ENCODE measurements around the gene EIF5A. TPM values are rescaled to one million over a fixed set of nuclear protein-coding genes. Genes with fewer than 3 reads are reported as not detected.

Gene EIF5A
- total and polyA plus RNA-seq, 9 of the 15 experiments (the other 6 are each of a cell fraction or from before 2014, with no cell fraction given) = 22.9 to 1,163 (median 772) TPM

DNA sequence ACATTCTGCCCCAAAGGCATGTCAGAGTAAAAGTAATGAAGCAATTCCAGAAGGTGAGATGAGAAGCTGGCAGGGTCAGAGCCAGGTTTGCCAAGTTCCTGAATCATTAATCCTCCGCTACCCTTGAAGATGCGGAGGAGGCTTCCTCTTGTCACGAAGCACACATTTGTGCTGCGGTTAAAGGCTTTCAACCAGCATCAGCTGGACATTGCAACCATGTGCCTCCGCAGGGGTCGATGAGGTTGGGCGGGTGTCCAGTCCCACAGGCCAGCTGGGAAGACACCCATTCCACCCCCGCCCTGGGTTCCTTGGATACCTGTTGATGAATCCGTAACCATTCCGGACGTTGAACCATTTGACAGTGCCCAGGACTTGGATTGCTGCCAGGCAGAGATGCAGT lies 14.3 kb upstream of the EIF5A start (continued):
- TF ChIP-seq, protein P1, sequence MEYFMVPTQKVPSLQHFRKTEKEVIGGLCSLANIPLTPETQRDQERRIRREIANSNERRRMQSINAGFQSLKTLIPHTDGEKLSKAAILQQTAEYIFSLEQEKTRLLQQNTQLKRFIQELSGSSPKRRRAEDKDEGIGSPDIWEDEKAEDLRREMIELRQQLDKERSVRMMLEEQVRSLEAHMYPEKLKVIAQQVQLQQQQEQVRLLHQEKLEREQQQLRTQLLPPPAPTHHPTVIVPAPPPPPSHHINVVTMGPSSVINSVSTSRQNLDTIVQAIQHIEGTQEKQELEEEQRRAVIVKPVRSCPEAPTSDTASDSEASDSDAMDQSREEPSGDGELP (CRISPR knock-in tag; IDR thresholded peaks at IDR 0.05; ENCODE audit: borderline replicate concordance) = peak; percentile 97
- TF ChIP-seq ZNF696 (CRISPR knock-in tag; conservative IDR thresholded peaks at IDR 0.05) (no peak), ZNF311 (CRISPR knock-in tag; IDR thresholded peaks at IDR 0.05) (no peak), HLTF (IDR thresholded peaks at IDR 0.05) (no peak), SAFB2 (IDR thresholded peaks at IDR 0.05; ENCODE audit: borderline replicate concordance, low read depth, low read length, severe bottlenecking) (no peak)
- TF ChIP-seq, protein P2, sequence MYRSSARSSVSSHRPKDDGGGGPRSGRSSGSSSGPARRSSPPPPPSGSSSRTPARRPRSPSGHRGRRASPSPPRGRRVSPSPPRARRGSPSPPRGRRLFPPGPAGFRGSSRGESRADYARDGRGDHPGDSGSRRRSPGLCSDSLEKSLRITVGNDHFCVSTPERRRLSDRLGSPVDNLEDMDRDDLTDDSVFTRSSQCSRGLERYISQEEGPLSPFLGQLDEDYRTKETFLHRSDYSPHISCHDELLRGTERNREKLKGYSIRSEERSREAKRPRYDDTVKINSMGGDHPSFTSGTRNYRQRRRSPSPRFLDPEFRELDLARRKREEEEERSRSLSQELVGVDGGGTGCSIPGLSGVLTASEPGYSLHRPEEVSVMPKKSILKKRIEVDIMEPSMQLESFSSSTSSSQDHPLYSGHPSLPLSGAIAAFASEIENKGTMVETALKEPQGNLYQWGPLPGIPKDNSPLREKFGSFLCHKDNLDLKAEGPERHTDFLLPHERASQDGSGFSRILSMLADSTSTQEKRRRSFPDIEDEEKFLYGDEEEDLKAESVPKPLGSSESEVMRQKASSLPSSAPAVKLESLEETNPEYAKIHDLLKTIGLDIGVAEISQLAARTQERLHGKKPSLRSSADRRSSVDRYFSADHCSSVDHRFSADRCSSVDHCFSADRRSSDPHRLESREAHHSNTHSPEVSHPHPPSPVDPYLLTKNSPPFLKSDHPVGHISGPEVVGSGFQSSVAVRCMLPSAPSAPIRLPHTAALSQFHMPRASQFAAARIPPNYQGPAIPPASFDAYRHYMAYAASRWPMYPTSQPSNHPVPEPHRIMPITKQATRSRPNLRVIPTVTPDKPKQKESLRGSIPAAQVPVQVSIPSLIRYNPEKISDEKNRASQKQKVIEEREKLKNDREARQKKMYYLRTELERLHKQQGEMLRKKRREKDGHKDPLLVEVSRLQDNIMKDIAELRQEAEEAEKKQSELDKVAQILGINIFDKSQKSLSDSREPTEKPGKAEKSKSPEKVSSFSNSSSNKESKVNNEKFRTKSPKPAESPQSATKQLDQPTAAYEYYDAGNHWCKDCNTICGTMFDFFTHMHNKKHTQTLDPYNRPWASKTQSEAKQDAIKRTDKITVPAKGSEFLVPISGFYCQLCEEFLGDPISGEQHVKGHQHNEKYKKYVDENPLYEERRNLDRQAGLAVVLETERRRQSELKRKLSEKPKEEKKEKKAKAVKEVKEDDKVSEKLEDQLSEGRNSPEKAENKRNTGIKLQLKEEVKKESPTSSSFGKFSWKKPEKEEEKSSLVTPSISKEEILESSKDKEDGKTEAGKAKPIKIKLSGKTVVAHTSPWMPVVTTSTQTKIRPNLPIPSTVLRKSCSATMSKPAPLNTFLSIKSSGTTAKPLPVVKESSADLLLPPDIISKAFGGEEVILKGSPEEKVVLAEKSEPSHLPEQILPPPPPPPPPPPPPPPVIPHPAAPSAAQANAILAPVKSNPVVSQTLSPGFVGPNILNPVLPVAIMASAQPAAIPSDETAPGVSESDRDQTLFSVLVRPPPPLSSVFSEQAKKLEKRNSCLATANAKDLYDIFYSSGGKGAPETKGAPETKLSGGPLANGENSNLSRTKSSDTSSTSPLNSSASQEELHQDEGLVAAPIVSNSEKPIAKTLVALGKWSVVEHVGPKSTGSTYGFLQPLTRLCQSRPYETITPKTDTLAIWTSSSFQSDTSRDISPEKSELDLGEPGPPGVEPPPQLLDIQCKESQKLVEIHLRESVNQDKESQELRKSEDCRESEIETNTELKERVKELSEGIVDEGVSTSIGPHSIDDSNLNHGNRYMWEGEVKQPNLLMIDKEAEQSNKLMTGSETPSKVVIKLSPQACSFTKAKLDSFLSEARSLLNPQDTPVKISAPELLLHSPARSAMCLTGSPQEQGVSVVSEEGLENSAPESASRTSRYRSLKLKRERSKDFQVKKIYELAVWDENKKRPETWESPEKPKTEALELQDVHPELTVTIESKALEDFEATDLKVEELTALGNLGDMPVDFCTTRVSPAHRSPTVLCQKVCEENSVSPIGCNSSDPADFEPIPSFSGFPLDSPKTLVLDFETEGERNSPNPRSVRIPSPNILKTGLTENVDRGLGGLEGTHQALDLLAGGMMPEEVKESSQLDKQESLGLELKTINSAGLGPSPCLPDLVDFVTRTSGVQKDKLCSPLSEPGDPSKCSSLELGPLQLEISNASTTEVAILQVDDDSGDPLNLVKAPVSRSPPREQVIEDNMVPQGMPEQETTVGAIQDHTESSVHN (IDR thresholded peaks at IDR 0.05; ENCODE audit: borderline replicate concordance in 1 of 2, low read depth in 1 of 2) = peak in 1 of 2 experiments; percentile 34; a peak in 1 of 4 replicates
